GM23338 (cell line): ENCODE data around the gene TSFM. TPM values are rescaled to one million over a fixed set of nuclear protein-coding genes. Genes with fewer than 3 reads are reported as not detected.

Experiments used
- ATAC-seq: fragments of 200-7000 bp; cut with Tn5 transposase; 3 replicates; pipeline ENCODE4 v1.9.1; 2020
- DNase-seq: peaks from one replicate; pipeline ENCODE4 v3.0.0-alpha.2; 2015; ENCODE audit warnings: low spot score
- H2AFZ ChIP-seq: fragments of 200-600 bp; sonication (generic); 2 replicates; pipeline ENCODE4 v1.8.0; 2016; ENCODE audit warnings: antibody characterized with exemption, mild to moderate bottlenecking, moderate library complexity
- H3F3A ChIP-seq: fragments of 200-600 bp; sonication (generic); replicated peaks from 2 replicates; pipeline ENCODE4 v1.8.0; 2017; ENCODE audit warnings: antibody characterized with exemption, mixed run types, low read depth
- H3K27ac ChIP-seq: fragments of 200-600 bp; sonication (generic); 2 replicates; pipeline ENCODE4 v1.6.1; 2016; ENCODE audit warnings: low read depth
- H3K27me3 ChIP-seq: fragments of 200-600 bp; sonication (generic); 2 replicates; pipeline ENCODE4 v1.8.0; 2016; ENCODE audit warnings: mild to moderate bottlenecking, mixed run types, moderate library complexity; ENCODE audit not compliant: insufficient read depth
- H3K36me3 ChIP-seq: fragments of 200-600 bp; sonication (generic); 2 replicates; pipeline ENCODE4 v1.8.0; 2016; ENCODE audit warnings: mild to moderate bottlenecking; ENCODE audit not compliant: insufficient read depth
- H3K4me1 ChIP-seq: fragments of 200-600 bp; sonication (generic); 2 replicates; pipeline ENCODE4 v1.8.0; 2016; ENCODE audit warnings: mild to moderate bottlenecking, moderate library complexity; ENCODE audit not compliant: insufficient read depth
- H3K4me2 ChIP-seq: fragments of 200-600 bp; sonication (generic); 2 replicates; pipeline ENCODE4 v1.7.1; 2017; ENCODE audit warnings: mixed run types
- H3K4me3 ChIP-seq: fragments of 200-600 bp; sonication (generic); 2 replicates; pipeline ENCODE4 v1.6.1; 2016; ENCODE audit warnings: mixed run types
- H3K79me2 ChIP-seq: fragments of 200-600 bp; sonication (generic); replicated peaks from 2 replicates; pipeline ENCODE4 v1.8.0; 2017; ENCODE audit warnings: mild to moderate bottlenecking; ENCODE audit not compliant: insufficient read depth
- H3K9me2 ChIP-seq: fragments of 200-600 bp; sonication (generic); 2 replicates; pipeline ENCODE4 v1.8.0; 2017; ENCODE audit not compliant: insufficient read depth
- H4K20me1 ChIP-seq: fragments of 200-600 bp; sonication (generic); replicated peaks from 2 replicates; pipeline ENCODE4 v1.8.0; 2017; ENCODE audit warnings: mild to moderate bottlenecking; ENCODE audit not compliant: insufficient read depth
- H3K27ac Mint-ChIP-seq: 2 replicates; pipeline ENCODE4 v1.8.0; 2020; ENCODE audit warnings: inconsistent platforms, mild to moderate bottlenecking, moderate library complexity, mixed read lengths
- H3K27me3 Mint-ChIP-seq: 3 replicates; pipeline ENCODE4 v1.8.0; 2022; ENCODE audit warnings: low read depth, mild to moderate bottlenecking, moderate library complexity, mixed read lengths, inconsistent platforms; ENCODE audit not compliant: insufficient read depth, poor library complexity
- H3K36me3 Mint-ChIP-seq: 3 replicates; pipeline ENCODE4 v1.8.0; 2021; ENCODE audit warnings: low read depth, mild to moderate bottlenecking, inconsistent platforms, moderate library complexity, mixed read lengths
- H3K4me1 Mint-ChIP-seq: 3 replicates; pipeline ENCODE4 v1.8.0; 2020; ENCODE audit warnings: mild to moderate bottlenecking, inconsistent platforms, mixed read lengths
- H3K4me3 Mint-ChIP-seq: 3 replicates; pipeline ENCODE4 v1.8.0; 2021; ENCODE audit warnings: moderate library complexity, mild to moderate bottlenecking, inconsistent platforms, mixed read lengths
- H3K9me3 Mint-ChIP-seq: 3 replicates; pipeline ENCODE4 v1.8.0; 2020; ENCODE audit warnings: moderate library complexity, mild to moderate bottlenecking, inconsistent platforms, mixed read lengths
- CREB1 ChIP-seq: fragments of 250-450 bp; sonication (Bioruptor Pico); IDR thresholded peaks from 2 replicates; pipeline ENCODE4 v1.5.0; 2020; ENCODE audit warnings: low read depth, mild to moderate bottlenecking, moderate library complexity
- CTCF ChIP-seq, 2 experiments: fragments of 200-600 bp in 1 of 2; sonication (generic) in 1 of 2; conservative IDR thresholded peaks; 2 replicates each; pipeline versions ENCODE4 v1.5.1 to v1.6.1; 2016 to 2017; ENCODE audit warnings: antibody characterized with exemption in 2 of 2, low read depth in 2 of 2, mild to moderate bottlenecking in 2 of 2, moderate library complexity in 1 of 2
- ETS1 ChIP-seq: IDR thresholded peaks from 2 replicates; pipeline ENCODE4 v1.6.1; 2016; ENCODE audit warnings: antibody characterized with exemption
- EZH2phosphoT487 ChIP-seq: fragments of 200-600 bp; sonication (generic); IDR thresholded peaks from one replicate; pipeline ENCODE4 v1.8.1; 2018; ENCODE audit warnings: antibody characterized with exemption; ENCODE audit not compliant: unreplicated experiment
- JUNB ChIP-seq: IDR thresholded peaks from one replicate; pipeline ENCODE4 v1.6.1; 2016; ENCODE audit warnings: antibody characterized with exemption; ENCODE audit not compliant: unreplicated experiment
- POLR2AphosphoS5 ChIP-seq: IDR thresholded peaks from 2 replicates; pipeline ENCODE4 v1.6.1; 2016; ENCODE audit warnings: antibody characterized with exemption, low read depth
- REST ChIP-seq: IDR thresholded peaks from one replicate; pipeline ENCODE4 v1.6.1; 2018; ENCODE audit warnings: antibody characterized with exemption; ENCODE audit not compliant: unreplicated experiment
- ZNF331 ChIP-seq: fragments of 250-450 bp; sonication (Bioruptor Pico); IDR thresholded peaks from 2 replicates; pipeline ENCODE4 v1.5.0; 2020; ENCODE audit warnings: low read depth, mild to moderate bottlenecking, moderate library complexity
- ZNF462 ChIP-seq: fragments of 250-450 bp; sonication (Bioruptor Pico); IDR thresholded peaks from 2 replicates; pipeline ENCODE4 v1.5.0; 2020; ENCODE audit warnings: mild to moderate bottlenecking, moderate library complexity
- polyA plus RNA-seq: library from polyadenylated mRNA; unstranded; fragments of >200 nt; fragmentation: Nextera tagmentation; extraction: Ambion mirVana; gene quantifications from 2 replicates; pipeline ENCODE4 v1.2.1, GENCODE V29; 2016
- total RNA-seq: library from RNA; depleted of rRNA; stranded (reverse); fragments of >200 nt; shearing (Covaris generic); gene quantifications from 2 replicates; pipeline ENCODE4 v1.2.3, GENCODE V29; 2014

The TSFM gene
- total and polyA plus RNA-seq, 2 experiments from 2014 or later: 29.5 to 43.1 TPM

- Histone ChIP-seq H2AFZ (no peak overlapping the region), H3K79me2 (no peaks in the 10 kb centered on the region), H3K36me3 (no peaks in the 10 kb centered on the region), H3K4me2 (no peak overlapping the region), H3K27ac (no peak overlapping the region), H3F3A (peaks cover 7% of the 10 kb centered on the region; the same call in 1 of the 2 replicates), H3K4me3 (no peak overlapping the region), H3K9me2 (no peaks in the 10 kb centered on the region; the same call in 1 of the 2 replicates), H3K27me3 (no peaks in the 10 kb centered on the region), H4K20me1 (no peaks in the 10 kb centered on the region; the same call in 1 of the 2 replicates), H3K4me1 (0 out of 2 replicates have a peak, but pooled peaks cover 5% of the 10 kb centered on the region)
- TF ChIP-seq POLR2AphosphoS5: no peak
- no peak for TF ChIP-seq ETS1
- no peak for TF ChIP-seq CTCF (conservative IDR thresholded peaks at IDR 0.05; ENCODE audit: low read depth in 2 of 2)
- no peak for TF ChIP-seq EZH2phosphoT487
- TF ChIP-seq CREB1 (CRISPR knock-in tag): no peak
- no peak for TF ChIP-seq ZNF331 (CRISPR knock-in tag)
- TF ChIP-seq JUNB: no peak
- no peak for TF ChIP-seq ZNF462 (CRISPR knock-in tag)
- TF ChIP-seq REST: no peak
- no peak for DNase-seq
- H3K27ac Mint-ChIP-seq: no peak overlapping the region
- H3K4me3 Mint-ChIP-seq: no peak overlapping the region
- no peak for ATAC-seq
- H3K9me3 Mint-ChIP-seq: no peaks in the 10 kb centered on the region
- H3K36me3 Mint-ChIP-seq: peaks cover 12% of the 10 kb centered on the region; the same call in 1 of the 3 replicates
- peaks cover 17% of the 10 kb centered on the region for H3K27me3 Mint-ChIP-seq
- H3K4me1 Mint-ChIP-seq: peaks cover 11% of the 10 kb centered on the region
Observed at GRCh38 chr12:57816001-57816854, 33.6 kb downstream of the TSFM start.
